Placental pericyte (primary cell): ENCODE measurements around the gene URI1. TPM values are rescaled to one million over a fixed set of nuclear protein-coding genes. Genes with fewer than 3 reads are reported as not detected.

ENCODE experiments used
- small RNA-seq: library from RNA; depleted of rRNA; stranded (forward); fragments of <200 nt; gene quantifications from one replicate; pipeline ENCODE3, GENCODE V24; 2012; ENCODE audit warnings: low replicate concordance
- total RNA-seq: library from RNA; depleted of rRNA; stranded (reverse); fragments of >200 nt; gene quantifications from 2 replicates; pipeline ENCODE4 v1.2.3, GENCODE V29; 2012

URI1 gene, protein sequence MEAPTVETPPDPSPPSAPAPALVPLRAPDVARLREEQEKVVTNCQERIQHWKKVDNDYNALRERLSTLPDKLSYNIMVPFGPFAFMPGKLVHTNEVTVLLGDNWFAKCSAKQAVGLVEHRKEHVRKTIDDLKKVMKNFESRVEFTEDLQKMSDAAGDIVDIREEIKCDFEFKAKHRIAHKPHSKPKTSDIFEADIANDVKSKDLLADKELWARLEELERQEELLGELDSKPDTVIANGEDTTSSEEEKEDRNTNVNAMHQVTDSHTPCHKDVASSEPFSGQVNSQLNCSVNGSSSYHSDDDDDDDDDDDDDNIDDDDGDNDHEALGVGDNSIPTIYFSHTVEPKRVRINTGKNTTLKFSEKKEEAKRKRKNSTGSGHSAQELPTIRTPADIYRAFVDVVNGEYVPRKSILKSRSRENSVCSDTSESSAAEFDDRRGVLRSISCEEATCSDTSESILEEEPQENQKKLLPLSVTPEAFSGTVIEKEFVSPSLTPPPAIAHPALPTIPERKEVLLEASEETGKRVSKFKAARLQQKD
- 48.5 and 57.8 TPM in 2 replicates for total RNA-seq

DNA sequence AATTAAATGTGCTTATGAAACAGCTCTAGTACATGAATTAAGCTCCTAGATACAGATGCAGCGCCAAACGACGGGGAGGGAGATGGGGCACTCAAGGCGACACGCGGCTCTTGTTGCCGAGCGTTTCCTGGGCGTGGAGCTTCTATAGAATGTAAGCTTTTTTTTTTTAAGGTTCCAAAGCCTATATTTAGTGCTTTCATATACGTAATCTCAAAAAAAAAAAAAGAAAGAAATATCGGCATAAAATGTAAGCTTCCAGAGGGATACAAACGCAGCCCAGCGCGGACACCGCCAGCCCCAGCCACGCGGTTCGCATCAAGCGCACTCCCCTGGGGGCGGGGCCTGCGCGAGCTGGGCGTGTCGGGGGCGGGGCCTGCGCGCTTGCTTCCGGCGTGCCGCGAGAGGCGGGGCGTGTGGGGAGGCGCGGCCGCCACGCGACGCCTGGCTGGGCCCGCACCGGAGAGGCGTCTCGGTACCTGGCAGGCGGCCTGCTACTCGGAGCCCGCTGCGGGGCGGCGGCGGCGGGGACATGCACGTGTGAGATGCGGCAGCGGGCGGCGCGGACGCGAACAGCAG lies at the start of gene URI1:
Gene URI1 (plus strand): TSS at position 412 of the 576 bp plus-strand sequence. CDS start 309 bp downstream, outside the sequence.

Small RNA genes within 50 kb of the gene (small RNA-seq; reads per million reads assigned to genes)
- gene AC008798.1 (not detected), gene TAF9P3 (not detected)

Other genes starting within 250 kb of the URI1 start
- gene C19orf12, start 227.0 kb upstream of the URI1 start, total RNA-seq = 19.7 and 39.8 TPM in 2 replicates
- 5.3 and 8.6 TPM in 2 replicates for gene CCNE1, start 130.2 kb upstream of the URI1 start, total RNA-seq